Regular cardiac myocyte (primary cell): Measurements from ENCODE around the gene ATRN. TPM values are rescaled to one million over a fixed set of nuclear protein-coding genes. Genes with fewer than 3 reads are reported as not detected.

Source experiments
- total RNA-seq: library from RNA; depleted of rRNA; stranded (reverse); fragments of >200 nt; gene quantifications from 2 replicates; pipeline ENCODE4 v1.2.3, GENCODE V29; 2014

ATRN gene
- total RNA-seq: 30.7 and 49.0 TPM in 2 replicates

GRCh38 chr20:3470627-3471396, at the start of gene ATRN:
Gene ATRN, plus strand, starts transcription at chr20:3471018. Its CDS starts 90 bp downstream, at chr20:3471108.

DNA sequence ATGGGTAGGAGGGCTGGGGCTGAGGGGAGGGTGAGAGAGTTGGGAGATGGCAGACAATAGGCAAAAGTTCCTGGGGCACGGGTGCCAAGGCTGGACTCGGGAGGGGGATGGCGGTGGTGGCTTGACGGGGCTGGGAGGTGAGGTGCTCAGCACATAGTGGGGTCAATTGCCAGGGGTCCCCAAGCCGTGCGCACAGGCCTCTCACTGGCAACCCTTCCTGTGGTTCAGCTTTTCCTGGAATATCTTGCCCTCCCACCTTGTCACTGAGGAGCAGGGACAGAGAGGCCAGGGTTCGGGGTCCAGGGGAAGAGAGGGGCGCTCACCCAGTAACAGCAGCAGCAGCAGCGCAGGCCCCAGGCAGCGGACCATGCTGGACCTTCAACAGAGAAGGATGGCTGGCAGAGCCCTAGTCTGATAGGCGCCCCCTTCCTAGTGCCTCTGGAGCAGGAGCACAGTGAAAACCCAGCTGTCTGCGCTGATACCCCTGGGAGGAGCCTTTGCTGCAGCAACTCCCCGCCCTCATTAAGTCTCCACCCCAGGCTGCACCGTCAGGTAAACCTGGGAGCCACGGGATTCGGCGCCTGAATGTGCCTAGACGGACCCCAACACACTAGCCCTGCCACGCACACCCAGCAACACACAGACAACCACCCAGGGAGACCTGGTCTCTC, 192.3 kb downstream of the ATRN start, which contains the start of gene GFRA4:
TSS of gene GFRA4 (minus strand) at position 369 of the 671 bp plus-strand sequence. CDS start at position 369, 0 bp downstream.

DNA sequence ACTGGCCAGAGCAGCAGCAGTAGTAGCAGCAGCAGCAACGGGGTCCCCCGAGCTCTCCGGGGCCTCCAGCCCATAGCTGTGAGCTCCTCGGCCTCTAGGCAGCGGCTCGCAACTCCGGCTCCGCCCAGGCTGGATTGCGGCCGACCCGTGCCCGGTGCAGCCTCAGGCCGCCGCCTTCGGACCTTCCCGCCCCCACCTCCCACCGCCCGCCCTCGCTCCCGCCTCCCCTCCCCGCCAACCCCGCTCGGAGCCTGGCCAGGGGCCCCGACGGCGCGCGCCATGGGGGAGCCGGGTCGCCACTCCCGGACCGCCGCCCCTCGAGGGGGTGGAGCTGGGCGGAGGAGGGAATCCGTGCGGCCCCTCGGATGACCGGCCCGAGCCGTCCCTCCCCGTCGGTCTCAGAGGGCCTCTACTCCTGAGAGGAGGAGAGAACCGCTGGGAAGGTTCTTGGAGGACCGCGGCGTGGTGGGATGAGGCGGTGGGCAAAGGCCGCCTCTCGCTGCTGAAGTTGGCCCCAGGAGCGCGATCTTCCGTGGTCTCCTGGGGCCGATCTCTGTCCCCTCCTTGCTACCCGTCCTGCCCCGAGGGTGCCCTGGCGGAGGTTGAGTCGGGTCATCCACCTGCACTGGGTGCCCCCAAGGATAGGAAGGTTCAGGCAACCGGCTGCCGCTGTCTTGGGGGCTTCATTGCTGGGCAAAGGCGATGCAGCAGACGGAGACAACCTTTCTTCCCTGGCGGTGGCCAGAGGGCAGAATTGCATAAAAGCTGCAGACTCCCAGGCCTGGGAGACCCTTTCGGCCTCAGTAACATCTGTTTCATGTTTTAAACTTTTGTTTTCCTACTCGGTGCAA, 211.3 kb downstream of the ATRN start, which contains the start of gene ADAM33:
TSS of gene ADAM33 (minus strand) at position 80 of the 851 bp plus-strand sequence. CDS start at position 74, 6 bp downstream.

Other genes starting within 250 kb of the ATRN start
- 0.38 and 0.85 TPM in 2 replicates for gene SLC4A11, start 231.8 kb upstream of the ATRN start, total RNA-seq
- gene DNAAF9, start 63.3 kb upstream of the ATRN start, total RNA-seq: 8.8 and 11.6 TPM in 2 replicates
- not detected in 2 replicates for gene GFRA4, start 192.4 kb downstream of the ATRN start, total RNA-seq
- gene ADAM33, start 211.0 kb downstream of the ATRN start, total RNA-seq: 1.2 and 1.7 TPM in 2 replicates
- gene SIGLEC1, start 241.6 kb downstream of the ATRN start, total RNA-seq: under 0.01 TPM in 1 of 2 replicates, not detected in the other